Glomerular visceral epithelial cell (primary cell): ENCODE data around the gene SSX4.
"Not testable (repeated sequence)": the region's sequence is repeated elsewhere in the genome, so short reads cannot be mapped to it uniquely, and the experiment has no call there.

Experiments used
- DNase-seq: peaks from one replicate; pipeline ENCODE4 v3.0.0-alpha.2; 2016; ENCODE audit errors: extremely low spot score

The SSX4 gene, protein sequence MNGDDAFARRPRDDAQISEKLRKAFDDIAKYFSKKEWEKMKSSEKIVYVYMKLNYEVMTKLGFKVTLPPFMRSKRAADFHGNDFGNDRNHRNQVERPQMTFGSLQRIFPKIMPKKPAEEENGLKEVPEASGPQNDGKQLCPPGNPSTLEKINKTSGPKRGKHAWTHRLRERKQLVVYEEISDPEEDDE

DNA sequence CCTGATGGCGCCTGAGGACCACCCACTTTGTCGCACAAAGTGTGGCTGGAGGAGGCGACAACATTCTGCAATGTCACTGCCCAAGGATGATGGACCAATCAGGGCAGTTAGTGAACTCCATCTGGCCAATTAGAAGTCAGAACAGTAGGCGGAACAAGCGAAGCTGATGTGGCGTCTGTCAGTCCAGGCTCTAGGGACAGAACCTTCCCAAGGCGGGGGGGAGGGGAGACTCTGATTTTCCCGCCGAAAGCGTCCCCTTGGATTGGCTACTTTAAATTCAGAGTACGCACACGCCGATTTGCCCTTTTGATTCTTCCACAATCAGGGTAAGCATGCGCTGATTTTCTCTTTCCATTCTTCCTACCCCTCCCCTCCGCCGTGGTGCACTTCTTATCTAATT is at the start of gene SSX4:
SSX4 (plus strand) TSS at position 301 of the 400 bp plus-strand sequence. CDS start 515 bp downstream, outside the sequence.
- not testable (repeated sequence) for DNase-seq

DNA sequence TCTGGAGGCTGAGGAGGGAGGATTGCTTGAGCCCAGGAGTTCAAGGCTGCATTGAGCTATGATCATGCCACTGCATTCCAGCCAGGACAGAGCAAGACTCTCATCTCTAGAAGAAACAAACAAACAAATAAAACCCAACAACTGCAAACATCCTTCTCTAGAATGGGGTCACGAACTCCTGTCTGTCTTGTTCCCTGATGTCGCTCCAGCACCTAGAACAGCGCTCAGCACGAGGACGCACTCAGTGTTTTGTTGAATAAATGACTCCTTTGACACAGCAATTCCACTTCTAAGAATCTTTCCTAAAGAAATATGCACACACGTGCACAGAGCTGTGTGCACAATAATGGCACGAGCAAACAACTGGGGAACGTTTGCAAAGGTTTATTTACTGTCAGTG is 37.3 kb upstream of the SSX4 start:
- not testable (repeated sequence) for DNase-seq

DNA sequence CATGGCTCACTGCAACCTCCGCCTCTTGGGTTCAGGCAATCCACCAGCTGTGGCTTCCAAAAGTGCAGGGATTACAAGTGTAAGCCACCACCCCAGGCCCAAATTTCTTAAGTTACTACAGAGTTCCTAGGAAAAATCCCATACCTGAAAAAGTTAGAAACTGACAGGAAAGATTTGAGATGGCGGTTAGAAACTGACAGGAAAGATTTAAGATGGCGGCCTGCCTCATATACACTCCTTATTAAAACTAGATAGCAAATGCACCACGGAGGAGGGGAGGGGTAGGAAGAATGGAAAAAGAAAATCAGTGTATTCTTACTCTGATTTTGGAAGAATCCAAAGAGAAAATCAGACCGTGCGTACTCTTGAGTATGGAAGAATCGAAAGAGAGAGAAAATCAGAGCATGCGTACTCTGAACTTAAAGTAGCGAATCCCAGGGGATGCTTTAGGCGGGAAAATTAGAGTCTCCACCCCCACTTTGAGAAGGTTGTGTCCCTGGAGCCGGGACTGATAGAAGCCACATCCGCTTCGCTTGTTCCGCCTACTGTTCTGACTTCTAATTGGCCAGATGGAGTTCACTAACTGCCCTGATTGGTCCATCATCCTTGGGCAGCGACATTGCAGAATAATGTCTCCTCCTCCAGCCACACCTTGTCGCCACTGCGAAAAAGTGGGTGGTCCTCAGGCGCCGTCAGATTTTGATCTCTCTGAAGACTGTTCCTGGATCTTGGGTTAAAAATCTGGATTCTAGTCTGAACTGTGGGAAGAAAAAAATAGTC is 26.8 kb upstream of the SSX4 start, which contains the start of gene SSX3:
SSX3 (minus strand) TSS at position 389 of the 780 bp plus-strand sequence. CDS start 1,454 bp downstream, outside the sequence.
- not testable (repeated sequence) for DNase-seq

DNA sequence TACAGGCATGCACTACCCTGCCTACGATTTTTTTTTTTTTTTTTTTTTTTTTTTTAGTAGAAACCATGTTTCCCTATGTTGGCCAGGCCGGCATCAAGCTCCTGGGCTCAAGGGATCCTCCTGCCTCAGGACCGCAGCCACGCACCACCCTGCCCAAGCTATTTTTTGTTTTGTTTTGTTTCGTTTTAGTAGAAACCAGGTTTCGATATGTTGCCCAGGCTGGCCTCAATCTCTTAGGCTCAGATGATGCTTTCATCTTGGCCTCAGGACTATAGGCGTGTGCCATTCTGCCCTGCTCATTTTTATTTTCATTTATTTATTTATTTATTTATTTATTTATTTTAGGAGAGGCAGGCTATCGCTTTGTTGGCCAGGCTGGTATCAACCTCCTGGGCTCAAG is 25.7 kb upstream of the SSX4 start:
- DNase-seq, result no peak

DNA sequence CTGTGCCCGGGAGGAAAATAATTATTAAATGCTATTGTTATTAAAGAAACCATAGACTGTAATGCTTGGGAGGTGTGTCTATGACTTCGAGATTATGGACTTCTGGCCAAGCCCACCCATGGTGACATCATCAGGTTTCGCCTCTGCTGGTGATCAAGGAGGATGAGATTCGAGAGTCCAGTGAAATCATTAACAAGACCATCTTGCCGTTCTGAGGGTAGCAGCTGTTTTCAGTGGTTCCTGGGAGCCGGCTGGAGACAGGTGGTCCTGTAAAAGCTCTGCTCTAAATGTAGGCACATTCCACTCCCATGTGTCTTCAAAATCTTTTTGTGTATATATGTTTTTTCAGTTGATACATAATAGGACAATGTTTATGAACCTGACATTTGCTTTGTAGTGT is 24.1 kb upstream of the SSX4 start:
- DNase-seq, result not testable (repeated sequence)

DNA sequence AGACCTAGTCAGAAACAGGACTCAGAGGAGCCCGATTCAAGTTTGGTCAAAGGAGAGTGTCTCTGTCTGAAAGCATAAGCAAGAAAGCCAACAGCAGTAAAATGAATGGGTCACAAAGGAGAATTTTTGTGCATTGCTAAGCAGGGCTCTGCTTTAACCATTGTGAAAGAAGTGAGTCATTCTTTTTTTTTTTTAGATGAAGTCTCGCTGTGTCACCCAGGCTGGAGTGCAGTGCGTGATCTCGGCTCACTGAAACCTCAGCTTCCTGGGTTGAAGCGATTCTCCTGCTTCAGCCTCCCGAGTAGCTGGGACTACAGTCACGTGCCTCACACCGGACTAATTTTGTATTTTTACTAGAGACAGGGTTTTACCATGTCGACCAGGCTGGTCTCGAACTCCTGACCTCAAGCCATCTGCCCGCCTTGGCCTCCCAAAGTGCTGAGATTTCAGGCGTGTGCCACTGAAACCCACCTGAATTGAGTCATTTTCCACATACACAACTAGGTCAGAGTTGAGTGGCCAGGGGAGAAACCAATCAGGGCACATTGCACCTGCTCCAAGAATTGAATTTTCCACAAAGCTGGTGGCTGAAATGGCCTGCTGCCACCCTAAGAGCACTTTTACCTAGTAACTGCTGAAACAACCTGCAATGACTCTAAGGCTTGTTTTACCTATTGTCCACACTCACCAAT is 15.5 kb upstream of the SSX4 start:
- DNase-seq, result not testable (repeated sequence)

DNA sequence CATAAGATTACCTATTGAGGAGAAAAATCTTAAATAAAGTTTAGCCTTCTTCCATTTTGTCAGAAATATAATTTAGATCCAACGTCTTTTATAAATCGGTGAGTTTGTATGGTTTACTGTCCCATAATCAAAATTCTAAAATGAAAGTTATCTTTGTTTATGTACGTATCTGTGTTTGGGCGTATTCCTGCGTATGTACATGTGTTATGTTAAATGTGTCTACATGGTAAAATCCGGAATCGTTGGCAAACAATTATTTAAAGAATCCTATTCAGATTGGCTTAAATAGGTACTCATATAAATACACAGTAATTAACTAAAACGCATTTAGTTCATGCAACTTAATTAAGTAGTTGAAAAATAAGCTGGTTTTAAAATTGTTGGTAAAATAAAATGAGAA is 12.9 kb upstream of the SSX4 start:
- DNase-seq, result not testable (repeated sequence)

DNA sequence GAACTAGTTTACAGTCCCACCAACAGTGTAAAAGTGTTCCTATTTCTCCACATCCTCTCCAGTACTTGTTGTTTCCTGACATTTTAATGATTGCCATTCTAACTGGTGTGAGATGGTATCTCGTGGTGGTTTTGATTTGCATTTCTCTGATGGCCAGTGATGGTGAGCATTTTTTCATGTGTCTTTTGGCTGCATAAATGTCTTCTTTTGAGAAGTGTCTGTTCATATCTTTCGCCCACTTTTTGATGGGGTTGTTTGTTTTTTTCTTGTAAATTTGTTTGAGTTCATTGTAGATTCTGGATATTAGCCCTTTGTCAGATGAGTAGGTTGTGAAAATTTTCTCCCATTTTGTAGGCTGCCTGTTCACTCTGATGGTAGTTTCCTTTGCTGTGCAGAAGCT is 13.6 kb downstream of the SSX4 start:
- not testable (repeated sequence) for DNase-seq

DNA sequence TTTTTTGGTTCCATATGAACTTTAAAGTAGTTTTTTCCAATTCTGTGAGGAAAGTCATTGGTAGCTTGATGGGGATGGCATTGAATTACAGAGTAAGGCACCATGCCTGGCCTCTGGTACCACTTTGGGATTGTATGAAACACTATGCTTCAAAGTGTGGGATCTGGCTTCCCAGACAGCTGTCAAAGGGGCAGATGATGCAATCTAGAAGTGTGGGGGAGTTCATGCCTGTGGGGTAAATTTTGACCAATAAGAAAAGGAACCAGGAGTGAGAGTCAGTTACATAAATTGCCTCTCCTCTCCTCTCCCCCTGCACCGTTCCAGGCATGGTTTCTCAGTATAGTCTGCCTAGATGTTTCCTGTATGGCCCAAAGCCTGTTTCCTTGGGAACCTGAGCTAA is 14.5 kb downstream of the SSX4 start:
- not testable (repeated sequence) for DNase-seq

DNA sequence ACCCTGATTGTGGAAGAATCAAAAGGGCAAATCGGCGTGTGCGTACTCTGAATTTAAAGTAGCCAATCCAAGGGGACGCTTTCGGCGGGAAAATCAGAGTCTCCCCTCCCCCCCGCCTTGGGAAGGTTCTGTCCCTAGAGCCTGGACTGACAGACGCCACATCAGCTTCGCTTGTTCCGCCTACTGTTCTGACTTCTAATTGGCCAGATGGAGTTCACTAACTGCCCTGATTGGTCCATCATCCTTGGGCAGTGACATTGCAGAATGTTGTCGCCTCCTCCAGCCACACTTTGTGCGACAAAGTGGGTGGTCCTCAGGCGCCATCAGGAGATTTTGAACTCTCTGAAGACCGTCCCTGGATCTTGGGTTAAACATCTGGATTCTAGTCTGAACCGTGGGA is 28.5 kb downstream of the SSX4 start, which contains the start of gene SSX4B:
SSX4B (minus strand) TSS at position 101 of the 400 bp plus-strand sequence. CDS start 588 bp downstream, outside the sequence.
- not testable (repeated sequence) for DNase-seq

DNA sequence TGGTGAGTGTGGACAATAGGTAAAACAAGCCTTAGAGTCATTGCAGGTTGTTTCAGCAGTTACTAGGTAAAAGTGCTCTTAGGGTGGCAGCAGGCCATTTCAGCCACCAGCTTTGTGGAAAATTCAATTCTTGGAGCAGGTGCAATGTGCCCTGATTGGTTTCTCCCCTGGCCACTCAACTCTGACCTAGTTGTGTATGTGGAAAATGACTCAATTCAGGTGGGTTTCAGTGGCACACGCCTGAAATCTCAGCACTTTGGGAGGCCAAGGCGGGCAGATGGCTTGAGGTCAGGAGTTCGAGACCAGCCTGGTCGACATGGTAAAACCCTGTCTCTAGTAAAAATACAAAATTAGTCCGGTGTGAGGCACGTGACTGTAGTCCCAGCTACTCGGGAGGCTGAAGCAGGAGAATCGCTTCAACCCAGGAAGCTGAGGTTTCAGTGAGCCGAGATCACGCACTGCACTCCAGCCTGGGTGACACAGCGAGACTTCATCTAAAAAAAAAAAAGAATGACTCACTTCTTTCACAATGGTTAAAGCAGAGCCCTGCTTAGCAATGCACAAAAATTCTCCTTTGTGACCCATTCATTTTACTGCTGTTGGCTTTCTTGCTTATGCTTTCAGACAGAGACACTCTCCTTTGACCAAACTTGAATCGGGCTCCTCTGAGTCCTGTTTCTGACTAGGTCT is 43.8 kb downstream of the SSX4 start:
- not testable (repeated sequence) for DNase-seq

DNA sequence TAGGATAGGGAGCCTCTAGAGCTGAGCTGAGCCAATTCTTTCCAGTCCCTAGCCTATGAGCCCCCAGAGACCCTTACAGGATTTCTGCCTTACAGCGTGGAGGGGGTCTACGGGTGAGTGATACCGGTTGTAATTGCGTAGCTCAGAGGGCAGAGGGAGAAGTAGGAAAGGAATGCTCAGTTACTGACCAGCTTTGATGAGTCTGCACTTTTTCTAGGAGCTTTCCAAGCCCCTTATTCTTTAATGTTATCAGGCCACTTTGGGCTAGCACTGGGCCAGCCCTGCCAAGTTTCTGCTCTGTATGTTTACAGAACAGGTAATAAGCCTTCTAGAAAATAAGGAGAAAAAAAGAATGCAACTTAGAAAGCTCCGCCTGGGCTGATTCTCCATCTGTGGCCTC is 46.3 kb downstream of the SSX4 start:
- not testable (repeated sequence) for DNase-seq

DNA sequence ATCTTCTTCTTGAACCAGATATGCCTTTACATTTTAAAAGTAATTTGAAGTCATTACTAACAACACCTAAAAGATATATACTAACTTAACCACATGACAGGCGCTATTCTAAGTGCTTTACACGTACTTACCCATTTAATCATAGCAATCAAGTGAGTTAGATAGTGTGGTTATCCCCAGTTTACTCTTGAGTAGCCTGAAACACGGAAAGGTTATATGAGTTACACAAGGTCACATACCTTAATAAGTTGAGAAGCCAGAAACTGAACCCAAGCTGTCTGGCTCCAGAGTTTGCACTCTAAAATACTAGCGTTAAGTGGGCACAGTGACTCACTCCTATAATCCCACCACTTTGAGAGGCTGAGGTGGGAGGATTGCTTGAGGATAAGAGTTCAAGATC is 46.8 kb downstream of the SSX4 start:
- peak; percentile 53 for DNase-seq

DNA sequence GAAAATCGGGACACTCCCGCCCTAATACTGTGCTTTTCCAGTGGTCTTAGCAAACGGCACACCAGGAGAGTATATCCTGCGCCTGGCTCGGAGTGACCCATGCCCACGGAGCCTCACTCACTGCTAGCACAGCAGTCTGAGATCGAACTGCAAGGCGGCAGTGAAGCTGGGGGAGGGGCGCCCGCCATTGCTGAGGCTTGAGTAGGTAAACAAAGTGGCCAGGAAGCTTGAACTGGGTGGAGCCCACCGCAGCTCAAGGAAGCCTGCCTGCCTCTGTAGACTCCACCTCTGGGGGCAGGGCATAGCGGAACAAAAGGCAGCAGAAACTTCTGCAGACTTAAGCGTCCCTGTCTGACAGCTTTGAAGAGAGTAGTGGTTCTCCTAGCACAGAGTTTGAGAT is 50.4 kb downstream of the SSX4 start:
- not testable (repeated sequence) for DNase-seq
